ENCODE data around the gene PARP2. TPM values are rescaled to one million over a fixed set of nuclear protein-coding genes. Genes with fewer than 3 reads are reported as not detected.
"Not testable (repeated sequence)": the region's sequence is repeated elsewhere in the genome, so short reads cannot be mapped to it uniquely, and the experiment has no call there.

PARP2 gene
- total and polyA plus RNA-seq, 2 experiments from 2014 or later: 10.1 to 26.0 TPM

GRCh38 chr14:20347747-20348146, 4.3 kb downstream of the PARP2 start:
- in situ Hi-C loops (cut with MboI): no loop called here
- no peak overlapping the region for H3K4me3 ChIP-seq
- no peak for DNase-seq
- H3K27ac ChIP-seq: no peak overlapping the region
- no peaks in the 10 kb centered on the region for H3K9me2 ChIP-seq (ENCODE audit: insufficient read depth)
- 0 out of 2 replicates have a peak, but pooled peaks cover 5% of the 10 kb centered on the region for H3K4me1 ChIP-seq (ENCODE audit: insufficient read depth)
- H3K36me3 ChIP-seq (ENCODE audit: low read depth): peaks cover 30% of the 10 kb centered on the region
- no peak overlapping the region for H3K9ac ChIP-seq
- 92 to 94% methylated on average over 3 of the region's 3 CpGs for WGBS, 2 experiments (ENCODE audit: low coverage in 1 of 2, low lambda C conversion rate in 2 of 2, missing lambda C conversion rate in 2 of 2)
- H3F3A ChIP-seq (ENCODE audit: insufficient read depth): peaks cover 14% of the 10 kb centered on the region; the same call in 1 of the 2 replicates
- H4K20me1 ChIP-seq (ENCODE audit: insufficient read depth): no peaks in the 10 kb centered on the region
- H3K27me3 ChIP-seq (replicated peaks; ENCODE audit: insufficient read depth): no peaks in the 10 kb centered on the region
- H3K9me3 ChIP-seq (ENCODE audit: low read depth): no peaks in the 10 kb centered on the region
- H2AFZ ChIP-seq: no peak overlapping the region
- peaks cover 18% of the 10 kb centered on the region for H3K79me2 ChIP-seq (ENCODE audit: insufficient read depth)
- H3K4me2 ChIP-seq (ENCODE audit: unreplicated experiment): no peak overlapping the region
- no peak for TF ChIP-seq EZH2 (IDR thresholded peaks at IDR 0.05; ENCODE audit: insufficient read depth, poor library complexity, severe bottlenecking)
- TF ChIP-seq EZH2phosphoT487 (IDR thresholded peaks at IDR 0.05; ENCODE audit: insufficient read depth, low read depth): no peak

- H4K20me1 ChIP-seq (ENCODE audit: insufficient read depth): no peaks in the 10 kb centered on the region
- H3K9me3 ChIP-seq (ENCODE audit: low read depth): no peaks in the 10 kb centered on the region
- H3K36me3 ChIP-seq (ENCODE audit: low read depth): peaks cover 49% of the 10 kb centered on the region
- peak; percentile 38 for DNase-seq
- 0 out of 2 replicates have a peak overlapping the region, but pooled peaks have one; percentile 6 for H3K27ac ChIP-seq
- H3F3A ChIP-seq (ENCODE audit: insufficient read depth): peaks cover 7% of the 10 kb centered on the region; the same call in 1 of the 2 replicates
- H3K27me3 ChIP-seq (replicated peaks; ENCODE audit: insufficient read depth): no peaks in the 10 kb centered on the region
- 73 to 78% methylated on average over 2 of the region's 2 CpGs for WGBS, 2 experiments (ENCODE audit: low coverage in 1 of 2, low lambda C conversion rate in 2 of 2, missing lambda C conversion rate in 2 of 2)
- H3K4me2 ChIP-seq (ENCODE audit: unreplicated experiment): no peak overlapping the region
- H3K79me2 ChIP-seq (ENCODE audit: insufficient read depth): peaks cover under 1% of the 10 kb centered on the region
- no peak overlapping the region for H3K4me3 ChIP-seq
- no peaks in the 10 kb centered on the region for H3K4me1 ChIP-seq (ENCODE audit: insufficient read depth)
- no peak overlapping the region for H2AFZ ChIP-seq
- no peak overlapping the region for H3K9ac ChIP-seq
- TF ChIP-seq EZH2 (IDR thresholded peaks at IDR 0.05; ENCODE audit: insufficient read depth, poor library complexity, severe bottlenecking): no peak
- TF ChIP-seq EZH2phosphoT487 (IDR thresholded peaks at IDR 0.05; ENCODE audit: insufficient read depth, low read depth): no peak
- no peaks in the 10 kb centered on the region for H3K9me2 ChIP-seq (ENCODE audit: insufficient read depth)
- in situ Hi-C loops (cut with MboI): no loop called here
Observed at GRCh38 chr14:20350282-20350681, 6.8 kb downstream of the PARP2 start.

- Histone ChIP-seq H3K36me3 (ENCODE audit: low read depth) (peaks cover 48% of the 10 kb centered on the region), H3K9me3 (ENCODE audit: low read depth) (no peaks in the 10 kb centered on the region), H2AFZ (no peak overlapping the region), H3K9ac (no peak overlapping the region), H3K27me3 (replicated peaks; ENCODE audit: insufficient read depth) (no peaks in the 10 kb centered on the region), H3K9me2 (ENCODE audit: insufficient read depth) (no peaks in the 10 kb centered on the region), H4K20me1 (ENCODE audit: insufficient read depth) (no peaks in the 10 kb centered on the region), H3K4me1 (ENCODE audit: insufficient read depth) (no peaks in the 10 kb centered on the region), H3K4me3 (no peak overlapping the region), H3K27ac (0 out of 2 replicates have a peak overlapping the region, but pooled peaks have one; percentile 6), H3K4me2 (ENCODE audit: unreplicated experiment) (no peak overlapping the region), H3F3A (ENCODE audit: insufficient read depth) (peaks cover 7% of the 10 kb centered on the region; the same call in 1 of the 2 replicates), H3K79me2 (ENCODE audit: insufficient read depth) (no peaks in the 10 kb centered on the region; the same call in 1 of the 2 replicates)
- in situ Hi-C loops (cut with MboI): no loop called here
- peak; percentile 33 for DNase-seq
- no peak for TF ChIP-seq EZH2phosphoT487 (IDR thresholded peaks at IDR 0.05; ENCODE audit: insufficient read depth, low read depth)
- TF ChIP-seq EZH2 (IDR thresholded peaks at IDR 0.05; ENCODE audit: insufficient read depth, poor library complexity, severe bottlenecking): no peak
Observed at GRCh38 chr14:20350860-20351259, 7.4 kb downstream of the PARP2 start.

GRCh38 chr14:20356422-20356821, 13.0 kb downstream of the PARP2 start:
- Histone ChIP-seq H3K9me3 (ENCODE audit: low read depth) (no peaks in the 10 kb centered on the region), H3K9me2 (ENCODE audit: insufficient read depth) (no peaks in the 10 kb centered on the region), H3K27ac (no peak overlapping the region), H3K4me1 (ENCODE audit: insufficient read depth) (no peaks in the 10 kb centered on the region), H3K79me2 (ENCODE audit: insufficient read depth) (no peaks in the 10 kb centered on the region), H3K27me3 (replicated peaks; ENCODE audit: insufficient read depth) (no peaks in the 10 kb centered on the region), H2AFZ (no peak overlapping the region), H3K4me2 (ENCODE audit: unreplicated experiment) (no peak overlapping the region), H3K9ac (no peak overlapping the region), H3K4me3 (no peak overlapping the region), H4K20me1 (ENCODE audit: insufficient read depth) (no peaks in the 10 kb centered on the region), H3K36me3 (ENCODE audit: low read depth) (peaks cover 52% of the 10 kb centered on the region), H3F3A (ENCODE audit: insufficient read depth) (peaks cover 20% of the 10 kb centered on the region; the same call in 1 of the 2 replicates)
- TF ChIP-seq EZH2 (IDR thresholded peaks at IDR 0.05; ENCODE audit: insufficient read depth, poor library complexity, severe bottlenecking) (no peak), EZH2phosphoT487 (IDR thresholded peaks at IDR 0.05; ENCODE audit: insufficient read depth, low read depth) (no peak)
- in situ Hi-C loops (cut with MboI): no loop called here
- WGBS, 2 experiments (ENCODE audit: low coverage in 1 of 2, low lambda C conversion rate in 2 of 2, missing lambda C conversion rate in 2 of 2): 81 to 84% methylated on average over 3 of the region's 3 CpGs
- DNase-seq: peak; percentile 15

GRCh38 chr14:20358474-20358873, 15.0 kb downstream of the PARP2 start:
- in situ Hi-C loops (cut with MboI): not testable (repeated sequence)

More at GRCh38 chr14:20358474-20358873, 15.0 kb downstream of the PARP2 start:
- not testable (repeated sequence) for H4K20me1 ChIP-seq (ENCODE audit: insufficient read depth); H3K4me3 ChIP-seq; H3K9me3 ChIP-seq (ENCODE audit: low read depth); H3K79me2 ChIP-seq (ENCODE audit: insufficient read depth); H3K27ac ChIP-seq; DNase-seq; H3K4me2 ChIP-seq (ENCODE audit: unreplicated experiment); H3K27me3 ChIP-seq (replicated peaks; ENCODE audit: insufficient read depth); H3K4me1 ChIP-seq (ENCODE audit: insufficient read depth); H2AFZ ChIP-seq; H3K9me2 ChIP-seq (ENCODE audit: insufficient read depth); H3K9ac ChIP-seq
- Histone ChIP-seq H3K36me3 (ENCODE audit: low read depth) (peaks cover 44% of the 10 kb centered on the region), H3F3A (ENCODE audit: insufficient read depth) (peaks cover 20% of the 10 kb centered on the region; the same call in 1 of the 2 replicates)
- WGBS, 2 experiments (ENCODE audit: low coverage in 1 of 2, low lambda C conversion rate in 2 of 2, missing lambda C conversion rate in 2 of 2): 60% methylated on average over 3 of the region's 3 CpGs

All from GM23248 (cell line).